HG02588 (cell line): ENCODE data around the gene JPH3.

Experiments
- ATAC-seq: cut with Tn5 transposase; IDR thresholded peaks from one replicate; pipeline ENCODE4 v1.9.1; 2021; ENCODE audit warnings: mild to moderate bottlenecking, moderate library complexity; ENCODE audit not compliant: unreplicated experiment

JPH3 gene

DNA sequence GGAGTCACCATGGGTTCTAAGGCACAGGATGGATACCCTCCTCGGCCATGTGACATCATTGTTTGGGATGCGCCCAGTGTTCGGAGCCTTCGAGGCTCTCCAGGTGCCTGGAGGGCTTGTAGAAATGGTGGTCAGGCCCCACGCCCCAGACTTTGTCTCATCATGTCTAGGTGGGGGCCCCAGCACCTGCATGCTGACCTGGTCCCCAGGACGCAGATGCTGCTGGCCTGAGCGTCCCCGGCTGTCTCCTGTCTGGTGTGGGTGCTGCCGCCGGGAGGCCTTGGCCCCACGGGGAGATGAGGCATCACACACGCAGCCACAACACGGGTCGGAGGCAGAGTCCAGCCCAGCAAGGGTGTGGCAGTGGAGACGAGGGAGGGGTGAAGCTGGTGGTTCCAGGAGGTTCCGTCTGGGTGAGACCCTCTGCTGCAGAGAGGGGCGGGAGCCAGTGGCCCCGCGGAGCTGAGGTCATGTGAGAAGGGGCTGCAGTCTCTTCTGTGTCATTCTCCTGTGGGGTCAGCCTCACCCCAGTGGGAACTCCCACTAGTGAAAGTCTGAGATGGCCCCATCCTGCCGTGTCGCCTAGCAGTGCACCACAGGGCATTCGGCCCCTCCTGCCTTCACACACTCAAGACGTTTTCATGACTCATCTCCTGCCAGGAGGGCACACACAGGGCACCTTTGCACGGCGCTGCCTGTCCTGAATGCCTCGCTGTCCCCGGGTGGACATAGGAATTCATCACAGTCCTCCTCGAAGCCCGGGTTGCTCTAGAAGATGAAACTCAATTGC is 46.6 kb downstream of the JPH3 start:
- no peak for ATAC-seq

DNA sequence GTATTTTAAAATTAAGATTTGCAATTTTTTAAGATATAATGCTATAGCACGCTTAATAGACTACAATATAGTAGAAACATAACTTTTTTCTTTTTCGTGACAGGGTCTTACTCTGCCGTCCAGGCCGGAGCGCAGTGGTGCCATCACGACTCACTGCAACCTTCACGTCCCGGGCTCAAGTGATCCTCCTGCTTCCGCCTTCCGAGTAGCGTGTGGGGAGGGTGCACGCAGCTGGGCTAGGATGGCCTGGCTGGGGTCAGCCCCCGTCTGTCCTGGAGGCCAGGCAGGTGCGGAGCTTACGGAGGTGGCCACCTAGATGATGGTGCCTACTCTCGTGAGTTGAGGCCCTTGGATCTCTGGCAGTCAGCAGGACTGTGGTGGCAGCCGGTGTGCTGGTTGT is 50.1 kb downstream of the JPH3 start:
- ATAC-seq: no peak

DNA sequence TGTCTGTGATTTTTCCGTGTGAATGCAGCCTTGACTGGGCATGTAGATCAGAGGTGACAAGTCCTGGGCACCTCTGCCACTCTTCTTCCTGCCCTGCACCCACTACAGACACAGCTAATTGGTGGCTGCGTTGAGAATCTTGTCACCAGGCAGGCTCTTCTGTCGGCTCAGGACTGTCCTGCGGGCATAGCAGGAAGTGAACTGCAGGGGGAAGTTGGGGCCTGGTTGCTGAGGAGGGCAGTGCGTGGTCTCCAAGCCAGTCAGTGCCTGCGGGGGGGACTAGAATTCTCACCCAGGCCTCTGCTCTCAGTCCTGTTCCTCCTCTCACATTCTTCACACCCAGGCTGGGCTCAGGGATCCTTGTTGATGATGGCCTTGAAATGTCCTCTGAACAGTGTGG is 50.5 kb downstream of the JPH3 start:
- ATAC-seq: no peak

DNA sequence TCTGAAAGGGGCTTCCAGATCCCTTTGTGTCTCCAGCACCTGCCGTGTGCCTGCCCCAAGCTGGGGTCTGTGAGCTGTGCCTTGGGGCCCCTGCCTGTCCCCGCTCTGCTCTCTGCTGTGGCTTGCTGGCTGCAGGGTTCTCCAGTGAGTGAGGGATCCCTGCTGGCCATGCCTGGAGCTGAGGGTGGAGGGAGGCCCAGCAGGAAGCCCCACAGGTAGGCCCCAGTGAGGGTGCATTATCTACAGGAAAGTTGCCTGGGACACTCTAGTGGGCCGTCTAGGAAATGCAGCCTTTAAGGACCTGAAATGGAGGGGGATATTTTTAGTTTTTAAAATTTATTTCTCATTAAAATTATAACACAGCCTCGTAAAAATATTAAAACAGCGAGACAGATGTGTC is 50.9 kb downstream of the JPH3 start:
- ATAC-seq: no peak

DNA sequence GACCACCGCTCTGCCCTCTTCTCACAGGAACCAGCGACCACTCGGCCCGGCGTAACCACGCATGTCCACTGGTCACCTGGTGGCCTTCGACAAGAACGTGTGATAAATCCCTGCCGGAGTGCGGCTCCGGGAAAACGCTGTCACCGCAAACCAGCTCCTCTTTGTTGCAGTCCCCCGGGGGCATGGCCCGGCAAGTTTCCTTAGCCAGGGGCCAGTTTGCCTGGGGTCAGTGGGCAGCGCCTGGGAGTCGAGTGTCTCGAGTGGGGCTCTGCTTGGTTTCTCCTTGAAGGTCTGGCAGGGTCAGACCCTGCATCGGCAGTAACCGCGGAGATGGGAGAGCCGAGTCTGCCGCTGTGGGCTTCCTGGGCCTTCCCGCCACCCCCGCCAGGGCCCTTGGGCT is 52.5 kb downstream of the JPH3 start:
- ATAC-seq: no peak

DNA sequence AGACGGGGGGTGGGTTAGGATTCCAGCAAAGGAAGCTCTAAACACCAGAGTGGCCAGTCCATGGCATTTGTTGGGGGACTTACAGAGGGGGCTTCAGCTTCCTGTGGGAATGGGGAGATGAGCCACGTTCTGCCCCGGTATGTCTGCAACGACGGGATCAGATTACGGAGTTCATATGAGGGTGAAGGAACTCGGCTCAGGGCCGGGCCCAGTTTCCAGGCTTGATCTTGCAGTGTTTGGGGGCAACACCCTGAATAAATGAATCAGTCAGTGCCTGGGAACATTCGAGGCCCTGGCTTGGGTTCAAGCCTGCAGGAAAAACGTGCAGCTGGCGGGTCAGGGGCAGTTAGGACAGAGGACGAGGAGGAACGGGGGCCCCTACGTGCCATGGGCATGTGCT is 54.0 kb downstream of the JPH3 start:
- ATAC-seq: no peak

DNA sequence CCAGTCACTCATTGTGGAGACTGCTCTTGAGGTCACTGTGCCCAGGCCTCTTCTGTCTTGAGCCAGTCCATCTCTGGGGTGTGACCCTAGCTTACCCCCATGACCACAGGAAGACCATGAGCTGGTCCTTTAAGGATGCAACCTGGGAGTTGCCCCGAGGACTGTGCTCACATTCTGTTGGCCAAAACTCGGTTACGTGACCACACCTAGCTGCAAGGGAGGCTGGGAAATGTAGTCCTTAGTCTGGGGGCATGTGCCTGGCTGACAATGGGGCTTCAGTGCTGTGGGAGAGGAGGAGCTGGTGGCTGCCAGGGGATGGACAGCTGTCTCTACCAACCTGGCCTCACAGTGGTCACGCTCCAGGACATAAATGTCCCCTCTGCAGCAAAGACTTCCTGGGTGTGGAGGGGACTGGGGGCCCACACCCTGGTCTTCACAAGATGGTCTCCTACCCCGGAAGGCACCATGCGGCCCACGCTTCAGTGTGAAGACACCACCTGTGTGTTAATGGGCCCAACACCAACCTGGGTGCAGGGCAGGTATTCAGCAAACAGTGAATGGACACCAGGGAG is 55.4 kb downstream of the JPH3 start:
- ATAC-seq: no peak

DNA sequence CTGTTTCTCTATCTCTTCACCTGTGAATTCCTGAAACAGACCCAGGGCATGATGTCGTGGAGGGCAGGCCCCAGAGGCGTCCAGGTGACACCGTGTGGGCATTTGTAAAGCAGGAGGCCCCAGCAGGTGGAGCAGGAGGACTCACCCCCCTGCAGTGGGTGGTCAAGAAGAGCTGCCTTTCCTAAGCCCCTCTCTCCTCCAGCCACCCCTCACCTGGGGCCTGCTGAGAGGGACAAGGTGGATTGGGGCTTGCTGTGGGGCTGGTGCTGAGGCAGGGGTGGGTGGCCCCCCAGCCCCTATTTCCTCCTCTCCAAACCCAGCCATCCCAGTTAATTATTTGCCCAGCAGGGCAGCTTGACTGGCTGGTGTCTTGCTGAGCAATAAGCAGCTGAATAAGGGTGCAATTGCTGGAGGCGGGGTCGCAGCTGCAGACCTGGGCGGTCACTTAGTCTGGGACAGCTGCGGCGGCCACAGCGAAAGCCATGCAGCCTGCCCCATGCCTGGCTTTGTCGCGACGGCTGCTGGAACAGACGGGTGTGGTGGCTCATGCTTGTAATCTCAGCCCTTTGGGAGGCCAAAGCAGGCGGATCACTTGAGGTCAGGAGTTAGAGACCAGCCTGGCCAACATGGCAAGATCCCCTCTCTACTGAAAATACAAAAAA is 56.4 kb downstream of the JPH3 start:
- ATAC-seq: no peak

DNA sequence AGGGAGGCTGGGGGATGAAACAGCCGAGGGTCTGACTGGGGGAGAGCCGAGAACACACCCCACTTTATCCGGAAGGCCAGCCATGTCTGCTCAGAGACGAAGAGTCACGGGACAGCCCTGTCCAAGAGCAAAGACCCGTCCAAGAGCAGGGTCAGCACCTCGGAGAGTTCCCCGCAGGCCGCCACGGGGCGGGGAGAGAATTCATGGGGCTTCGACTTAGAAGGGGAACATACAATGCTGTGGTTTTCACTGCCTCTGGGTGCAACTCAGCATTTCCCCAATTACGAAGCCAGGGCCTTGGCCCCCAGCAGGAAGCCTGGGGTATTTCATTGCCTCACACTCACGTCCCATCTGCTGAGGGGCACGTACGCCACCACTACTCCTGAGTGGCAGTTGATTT is 59.3 kb downstream of the JPH3 start:
- no peak for ATAC-seq

DNA sequence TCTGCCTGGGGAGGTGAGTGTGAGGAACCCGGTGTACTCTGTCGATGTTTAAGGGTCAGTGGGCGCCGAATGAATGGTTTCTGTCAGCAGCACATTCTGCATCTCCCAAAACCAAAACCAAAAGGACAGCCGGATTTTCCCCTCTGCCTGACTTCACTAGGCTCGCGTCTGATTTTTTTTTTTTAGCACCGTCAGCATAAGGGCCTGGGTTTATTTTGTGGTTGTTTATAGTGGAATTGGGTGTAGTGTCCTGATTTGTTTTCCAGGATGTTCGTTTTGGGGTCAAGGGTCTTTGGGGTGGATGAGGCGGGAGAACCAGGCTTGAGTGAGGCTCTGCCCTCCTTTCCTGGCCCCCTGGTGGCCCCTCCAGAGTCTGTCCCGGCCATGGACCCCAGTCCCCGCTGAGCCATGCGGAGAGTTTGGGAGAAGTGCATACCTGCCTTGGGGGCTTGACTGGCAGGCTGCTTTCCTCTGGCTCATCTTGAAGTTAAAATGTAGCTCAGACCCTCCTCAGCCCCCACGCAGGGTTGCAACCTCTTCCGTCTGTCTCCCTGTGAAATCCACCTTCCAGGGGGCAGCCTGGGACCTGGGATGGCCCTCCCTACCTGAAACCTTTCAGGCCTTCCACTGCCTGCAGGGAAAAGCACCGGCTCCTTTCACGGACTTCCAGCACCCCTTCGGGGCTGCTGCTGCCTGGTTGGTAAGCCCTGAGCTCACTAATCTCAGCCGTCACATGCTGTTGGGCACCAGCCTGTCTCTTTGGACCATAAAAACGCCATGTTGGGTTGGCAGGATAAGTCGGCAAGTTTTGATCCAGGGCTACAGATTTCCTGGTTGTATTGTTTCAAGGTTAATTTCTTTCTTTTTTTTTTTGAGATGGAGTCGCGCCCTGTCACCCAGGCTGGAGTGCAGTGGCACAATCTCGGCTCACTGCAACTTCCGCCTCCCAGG is 60.2 kb downstream of the JPH3 start:
- no peak for ATAC-seq

DNA sequence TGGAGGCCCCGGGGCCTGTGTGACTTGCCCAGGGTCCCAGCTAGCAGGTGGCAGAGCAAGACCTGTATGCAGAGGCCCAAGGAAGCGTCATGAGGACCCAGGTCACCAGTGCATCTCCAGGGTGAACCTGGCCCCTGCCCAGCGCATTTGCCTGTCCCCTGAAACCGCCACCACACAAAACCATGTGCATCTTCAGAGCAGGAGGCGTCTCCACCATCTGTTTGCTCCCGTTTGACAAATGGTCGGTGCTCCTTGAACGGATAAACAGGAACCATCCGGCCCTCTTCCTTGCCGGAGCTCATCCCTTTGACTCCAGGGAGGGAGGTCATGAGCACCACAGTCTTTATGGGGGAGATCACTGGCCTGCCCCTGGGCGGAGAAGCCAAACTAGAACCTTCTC is 62.5 kb downstream of the JPH3 start:
- no peak for ATAC-seq

DNA sequence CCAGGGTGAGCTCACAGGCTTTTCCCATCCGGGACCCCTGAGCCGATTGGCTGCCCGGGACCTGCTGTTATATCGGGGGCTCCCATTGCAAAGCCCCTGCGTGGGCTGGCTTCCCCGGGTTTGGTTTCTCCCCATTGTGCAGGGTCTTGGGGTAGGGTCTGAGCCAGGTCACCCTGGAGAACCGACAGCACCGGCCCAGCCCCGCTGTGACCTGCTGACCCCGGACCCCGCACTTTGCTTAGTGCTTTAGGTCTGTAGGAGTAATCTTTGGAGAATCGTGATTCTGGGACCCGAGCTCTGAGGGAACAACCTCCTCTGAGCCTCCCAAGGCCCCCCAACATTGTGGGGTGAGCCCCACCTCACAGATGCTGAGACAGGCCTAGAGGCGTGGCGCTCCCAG is 62.9 kb downstream of the JPH3 start:
- no peak for ATAC-seq

DNA sequence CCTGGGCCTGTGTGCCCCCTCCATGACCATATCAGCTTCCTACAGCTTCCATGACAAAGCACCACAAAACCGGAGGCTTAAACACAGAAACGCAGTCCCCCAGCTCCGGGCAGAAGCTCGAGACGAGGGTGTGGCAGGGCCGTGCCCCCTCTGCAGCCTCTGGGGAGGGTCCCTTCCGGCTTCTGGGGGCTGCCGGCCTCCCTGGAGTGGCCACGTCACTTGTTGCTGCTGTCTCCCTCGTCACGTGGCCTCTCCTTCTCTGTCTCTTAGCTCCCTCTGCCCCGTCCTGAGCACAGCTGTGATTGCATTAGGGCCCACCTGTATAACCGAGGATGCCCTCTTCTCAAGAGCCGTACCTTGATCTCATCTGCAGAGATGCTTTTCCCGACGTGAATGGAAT is 64.6 kb downstream of the JPH3 start:
- no peak for ATAC-seq

DNA sequence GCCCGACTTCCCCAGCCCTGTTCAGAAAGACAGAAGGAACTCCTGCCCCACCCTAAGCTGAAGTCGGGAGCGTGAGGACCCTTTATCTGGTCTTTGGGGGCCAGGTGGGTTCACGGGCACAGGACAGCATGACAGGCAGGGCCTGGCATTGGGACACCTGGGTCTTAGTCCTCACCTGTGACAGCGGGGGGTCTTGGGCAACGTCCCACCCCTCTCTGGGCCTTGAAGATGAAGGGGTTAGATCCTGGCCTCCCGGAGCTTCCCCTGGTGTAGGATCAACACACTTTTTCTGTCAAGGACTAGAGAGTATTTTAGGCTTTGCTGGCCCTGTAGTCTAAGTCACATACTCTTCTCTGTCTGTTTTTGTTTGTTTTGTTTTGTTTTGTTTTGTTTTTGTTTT is 65.1 kb downstream of the JPH3 start:
- ATAC-seq: no peak

DNA sequence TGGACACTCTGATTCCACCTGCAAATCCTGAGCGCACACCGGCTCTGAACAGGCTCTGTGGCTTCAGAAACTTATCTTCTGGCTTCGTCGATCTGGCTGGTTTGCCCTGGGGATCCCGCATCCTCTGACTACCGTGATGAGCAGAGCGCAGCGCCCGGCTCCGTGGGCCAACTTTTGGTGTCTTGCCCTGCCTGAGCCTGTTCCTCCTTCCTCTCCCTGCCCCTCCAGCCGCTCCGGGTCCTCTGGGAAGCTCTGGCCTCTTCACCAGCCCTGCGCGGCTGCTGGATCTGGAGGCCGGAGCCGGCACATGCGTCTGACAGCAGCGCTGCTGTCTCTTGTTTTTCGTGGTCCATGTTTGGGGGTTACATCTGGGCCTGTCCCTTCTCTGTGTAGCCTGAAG is 65.6 kb downstream of the JPH3 start:
- ATAC-seq: no peak

DNA sequence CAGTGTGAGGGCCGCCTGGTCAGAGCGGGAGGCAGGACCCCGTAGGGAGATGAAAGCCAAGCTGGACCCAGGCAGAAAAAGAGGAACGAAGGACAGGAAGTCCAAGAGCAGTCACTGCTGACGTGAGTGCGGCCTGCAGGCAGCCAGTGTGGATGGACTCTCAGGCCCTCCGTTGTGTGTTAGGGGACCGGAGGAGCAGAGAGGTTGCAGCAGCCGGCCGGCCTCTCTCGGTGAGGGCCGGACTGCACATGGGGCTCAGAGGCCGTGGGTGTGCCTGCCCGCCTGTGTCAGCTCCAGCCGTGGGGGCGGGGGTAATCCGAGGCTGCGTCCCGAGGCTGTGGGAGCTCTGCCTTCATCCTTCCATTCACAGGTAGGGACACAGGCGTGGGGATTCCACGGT is 67.4 kb downstream of the JPH3 start:
- ATAC-seq: no peak

DNA sequence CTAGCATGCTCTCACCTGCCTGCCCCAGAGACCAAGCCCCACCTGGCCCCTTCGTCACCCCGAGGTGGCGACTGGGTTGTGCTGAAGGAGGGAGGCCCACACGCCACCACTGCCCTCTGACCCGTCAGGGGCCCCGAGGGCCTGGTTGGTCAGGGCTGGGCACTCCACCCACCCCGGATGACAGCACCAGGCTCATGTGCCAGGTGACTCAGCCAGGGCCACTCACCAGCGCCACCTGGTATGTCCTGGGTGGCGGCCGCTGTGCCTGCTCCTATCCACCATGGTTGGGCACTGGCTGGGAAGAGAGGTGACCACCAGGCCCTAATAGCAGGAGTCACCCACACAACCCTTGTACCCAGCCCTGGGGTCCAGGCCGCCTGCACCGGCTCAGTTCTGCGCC is 68.9 kb downstream of the JPH3 start:
- ATAC-seq: no peak

DNA sequence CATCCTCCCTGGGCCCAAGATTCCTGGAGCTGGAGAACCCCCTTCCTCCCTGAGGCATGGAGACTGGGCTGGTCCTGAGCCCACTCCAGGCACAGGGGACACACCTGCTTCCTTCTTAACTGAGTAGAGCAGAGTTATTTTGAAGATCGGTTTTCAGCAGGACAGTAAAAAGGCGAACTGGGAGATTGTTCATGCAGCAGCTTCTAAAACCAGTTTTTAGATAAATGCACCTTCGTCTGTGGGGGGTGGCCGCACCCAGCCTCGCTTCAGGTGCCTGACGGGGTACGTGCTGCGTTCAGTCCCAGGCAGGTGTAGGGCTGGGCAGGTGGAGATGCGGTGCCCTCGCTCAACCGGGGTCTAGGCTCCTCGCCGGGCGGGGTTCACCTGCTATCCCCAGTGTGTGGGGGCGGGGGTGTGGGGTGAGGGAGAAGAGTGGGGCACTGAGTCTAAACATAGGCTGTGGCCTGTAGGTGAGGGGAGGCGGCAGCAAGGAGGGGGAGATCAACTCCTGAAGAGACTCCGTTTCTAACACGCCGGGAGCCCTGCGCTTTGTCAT is 69.5 kb downstream of the JPH3 start:
- no peak for ATAC-seq

DNA sequence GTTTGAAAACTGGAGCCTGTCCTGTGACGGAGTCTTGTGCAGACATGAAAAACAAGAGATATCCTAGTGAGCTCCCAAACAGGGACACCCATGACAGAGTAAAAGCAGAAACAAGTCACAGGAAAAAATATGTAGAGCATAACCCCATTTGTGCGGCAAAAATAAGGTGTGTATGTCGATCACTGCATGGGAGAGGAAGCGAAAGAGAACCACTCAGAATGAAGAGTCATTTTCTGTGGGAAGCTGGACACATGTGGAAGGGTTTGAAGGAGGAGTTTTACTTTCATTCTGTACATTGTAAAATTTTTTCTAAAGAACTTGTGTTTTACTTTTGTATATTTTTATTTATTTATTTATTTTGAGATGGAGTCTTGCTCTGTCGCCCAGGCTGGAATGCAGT is 72.1 kb downstream of the JPH3 start:
- ATAC-seq: no peak

DNA sequence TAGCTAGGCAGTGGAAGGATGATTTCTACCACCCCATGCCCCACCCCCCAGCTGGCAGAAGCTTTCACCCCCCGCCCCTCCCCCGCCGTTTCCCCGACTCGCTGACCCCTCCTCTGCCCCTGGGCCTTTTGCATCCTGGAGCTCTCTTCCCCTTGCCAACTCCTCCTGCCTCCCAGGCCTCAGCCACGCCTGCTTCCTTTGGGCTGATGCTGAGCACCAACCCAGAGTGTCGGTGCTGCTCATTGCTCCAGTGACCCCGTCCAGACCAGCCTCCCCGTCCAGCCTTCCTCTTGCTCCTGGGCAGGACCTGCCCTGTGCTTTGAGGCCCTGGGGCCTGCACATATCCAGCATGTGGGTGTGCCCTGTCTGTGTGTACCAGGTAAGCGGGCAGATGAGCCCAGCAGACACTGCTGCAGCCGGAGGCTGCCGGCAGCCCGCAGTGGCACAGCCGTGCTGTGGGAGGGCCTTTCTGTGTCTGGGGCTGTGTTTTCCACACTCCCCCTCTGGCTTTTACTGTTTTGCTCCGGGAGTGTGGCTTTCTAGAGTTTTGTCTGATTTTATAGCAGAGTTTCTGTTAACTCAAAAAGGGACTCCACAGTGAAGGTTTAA is 72.9 kb downstream of the JPH3 start:
- no peak for ATAC-seq

DNA sequence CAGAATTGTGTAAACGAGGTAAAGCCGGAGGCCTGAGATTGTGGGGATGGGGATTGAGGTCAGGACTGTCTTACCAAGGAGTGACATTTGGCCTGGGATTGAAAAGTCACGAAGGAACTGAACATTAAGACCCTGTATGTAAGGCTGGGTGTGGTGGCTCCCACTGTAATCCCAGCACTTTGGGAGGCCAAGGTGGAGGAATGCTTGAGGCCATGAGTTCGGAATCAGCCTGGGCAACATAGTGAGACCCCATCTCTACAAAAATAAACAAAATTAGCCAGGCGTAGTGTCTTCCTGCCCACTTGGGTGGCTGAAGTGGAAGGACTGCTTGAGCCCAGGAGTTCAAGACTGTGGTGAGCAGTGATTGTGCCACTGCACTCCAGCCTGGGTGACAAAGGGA is 75.5 kb downstream of the JPH3 start:
- ATAC-seq: no peak
